Measurements from ENCODE around the gene KEL.

The KEL gene

GRCh38 chr7:142927085-142927745 lies 34.9 kb downstream of the KEL start:
- peak overlapping the region; percentile 64 for H3K27ac ChIP-seq
- no peak for TF ChIP-seq CTCF (conservative IDR thresholded peaks at IDR 0.05)
- TF ChIP-seq ZFX (IDR thresholded peaks at IDR 0.05): no peak

GRCh38 chr7:142925413-142925812 lies 36.8 kb downstream of the KEL start:
- H3K27ac ChIP-seq: no peak overlapping the region
- TF ChIP-seq ZFX (IDR thresholded peaks at IDR 0.05) (no peak), CTCF (conservative IDR thresholded peaks at IDR 0.05) (no peak)

- H3K27ac ChIP-seq: no peak overlapping the region
- TF ChIP-seq CTCF (conservative IDR thresholded peaks at IDR 0.05) (no peak), ZFX (IDR thresholded peaks at IDR 0.05) (no peak)
Measured at GRCh38 chr7:142923391-142923790, 38.8 kb downstream of the KEL start.

- H3K27ac ChIP-seq: no peak overlapping the region
- no peak for TF ChIP-seq CTCF (conservative IDR thresholded peaks at IDR 0.05)
Measured at GRCh38 chr7:142919656-142920055, 42.5 kb downstream of the KEL start.

GRCh38 chr7:142918901-142919300 lies 43.3 kb downstream of the KEL start:
- no peak overlapping the region for H3K27ac ChIP-seq
- TF ChIP-seq CTCF (conservative IDR thresholded peaks at IDR 0.05) (no peak), ZFX (IDR thresholded peaks at IDR 0.05) (no peak)

GRCh38 chr7:142917447-142917846 lies 44.7 kb downstream of the KEL start:
- H3K27ac ChIP-seq: no peak overlapping the region
- TF ChIP-seq ZFX (IDR thresholded peaks at IDR 0.05) (no peak), CTCF (conservative IDR thresholded peaks at IDR 0.05) (no peak)

- no peak overlapping the region for H3K27ac ChIP-seq
- no peak for TF ChIP-seq ZFX (IDR thresholded peaks at IDR 0.05)
Measured at GRCh38 chr7:142916508-142916907, 45.7 kb downstream of the KEL start.

- H3K27ac ChIP-seq: peak overlapping the region; percentile 58; the same call in 1 of the 2 replicates
- TF ChIP-seq CTCF (conservative IDR thresholded peaks at IDR 0.05) (no peak), ZFX (IDR thresholded peaks at IDR 0.05) (no peak)
Measured at GRCh38 chr7:142915315-142915714, 46.8 kb downstream of the KEL start.
